A549 (cell line): ENCODE data around the gene ROPN1L.

Source experiments
- CEBPB ChIP-seq, 2 experiments: fragments of >200 bp in 1 of 2; sonication (Bioruptor Twin) in 1 of 2; formaldehyde crosslinking in 1 of 2; IDR thresholded peaks; 2 replicates each; pipeline ENCODE4 v1.6.1; 2012 to 2016
- EP300 ChIP-seq, 2 experiments: fragments of >200 bp; sonication (Bioruptor Twin); formaldehyde crosslinking; IDR thresholded peaks; 2 replicates in 1 of 2; 3 replicates in 1 of 2; pipeline ENCODE4 v1.6.1; 2016 to 2017
- HES2 ChIP-seq: fragments of >200 bp; sonication (Bioruptor Twin); formaldehyde crosslinking; IDR thresholded peaks from 2 replicates; pipeline ENCODE4 v1.6.1; 2016
- NR3C1 ChIP-seq: fragments of >200 bp; sonication (Bioruptor Twin); formaldehyde crosslinking; IDR thresholded peaks from 3 replicates; pipeline ENCODE4 v1.6.1; 2017
- POLR2A ChIP-seq: IDR thresholded peaks from 2 replicates; pipeline ENCODE4 v1.6.1; 2012; ENCODE audit warnings: mild to moderate bottlenecking, low read length
- TF ChIP-seq, protein P1 (sequence below): fragments of >200 bp; sonication (Bioruptor Twin); formaldehyde crosslinking; IDR thresholded peaks from 3 replicates; pipeline ENCODE4 v1.5.1; 2016

DNA sequence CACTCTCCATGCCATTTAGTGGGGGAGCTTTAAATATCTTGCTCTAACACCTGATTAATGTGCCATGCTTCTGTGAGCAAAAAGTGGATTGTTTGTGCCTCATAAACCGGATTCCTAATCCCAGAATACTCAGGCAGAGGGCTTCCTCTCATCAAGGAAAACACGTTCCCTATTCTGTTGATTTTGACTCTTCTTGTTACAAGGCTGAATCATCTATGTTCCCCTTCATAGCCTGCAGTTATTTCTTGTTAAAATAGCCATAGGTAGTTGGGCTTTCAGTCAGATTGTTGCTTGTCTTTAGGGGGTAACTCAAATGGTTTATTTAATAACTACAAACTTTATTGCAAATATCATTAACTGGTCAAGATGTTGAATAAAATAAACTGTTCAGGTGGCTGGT is 26.6 kb downstream of the ROPN1L start:
- TF ChIP-seq EP300 (IDR thresholded peaks at IDR 0.05) (no peak), POLR2A (no peak), NR3C1 (no peak), HES2 (no peak), CEBPB (IDR thresholded peaks at IDR 0.05) (no peak)
- TF ChIP-seq, protein P1, sequence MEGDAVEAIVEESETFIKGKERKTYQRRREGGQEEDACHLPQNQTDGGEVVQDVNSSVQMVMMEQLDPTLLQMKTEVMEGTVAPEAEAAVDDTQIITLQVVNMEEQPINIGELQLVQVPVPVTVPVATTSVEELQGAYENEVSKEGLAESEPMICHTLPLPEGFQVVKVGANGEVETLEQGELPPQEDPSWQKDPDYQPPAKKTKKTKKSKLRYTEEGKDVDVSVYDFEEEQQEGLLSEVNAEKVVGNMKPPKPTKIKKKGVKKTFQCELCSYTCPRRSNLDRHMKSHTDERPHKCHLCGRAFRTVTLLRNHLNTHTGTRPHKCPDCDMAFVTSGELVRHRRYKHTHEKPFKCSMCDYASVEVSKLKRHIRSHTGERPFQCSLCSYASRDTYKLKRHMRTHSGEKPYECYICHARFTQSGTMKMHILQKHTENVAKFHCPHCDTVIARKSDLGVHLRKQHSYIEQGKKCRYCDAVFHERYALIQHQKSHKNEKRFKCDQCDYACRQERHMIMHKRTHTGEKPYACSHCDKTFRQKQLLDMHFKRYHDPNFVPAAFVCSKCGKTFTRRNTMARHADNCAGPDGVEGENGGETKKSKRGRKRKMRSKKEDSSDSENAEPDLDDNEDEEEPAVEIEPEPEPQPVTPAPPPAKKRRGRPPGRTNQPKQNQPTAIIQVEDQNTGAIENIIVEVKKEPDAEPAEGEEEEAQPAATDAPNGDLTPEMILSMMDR, result no peak
